ENCODE measurements around the gene PLEKHG1.

PLEKHG1 gene

DNA sequence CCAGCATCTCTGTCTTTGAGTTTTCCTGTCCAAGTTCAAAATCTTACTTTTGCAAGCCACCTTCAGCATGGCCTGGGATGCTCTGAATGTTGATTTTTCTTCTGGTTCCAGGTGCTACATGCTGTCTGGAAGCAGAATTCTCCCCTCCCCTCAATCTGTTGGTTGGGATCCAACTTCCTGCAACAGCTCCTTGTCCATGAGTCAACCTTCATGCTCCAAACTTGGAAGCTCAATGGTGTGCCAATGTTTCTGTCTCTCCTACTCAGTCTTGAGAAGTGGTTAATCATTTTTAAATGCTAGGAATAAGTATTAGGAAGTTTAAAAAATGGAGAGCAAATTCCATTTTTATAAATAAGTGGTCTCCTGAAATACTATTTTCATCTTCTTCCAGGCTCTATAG lies 33.2 kb upstream of the PLEKHG1 start:
- H3K9me3 ChIP-seq (ENCODE audit: low read length), result no peaks in the 10 kb centered on the region
- H3K4me3 ChIP-seq (ENCODE audit: low read depth, low read length, poor library complexity, severe bottlenecking), result no peak overlapping the region
- H3K27ac ChIP-seq (ENCODE audit: low read depth, low read length, poor library complexity, severe bottlenecking), result no peak overlapping the region
- H3K27me3 ChIP-seq (ENCODE audit: insufficient read depth, low read length), result no peaks in the 10 kb centered on the region
- no peak overlapping the region for H3K4me2 ChIP-seq (ENCODE audit: low read length)
- no peaks in the 10 kb centered on the region for H3F3A ChIP-seq (ENCODE audit: insufficient read depth, low read length)
- H3K4me1 ChIP-seq (ENCODE audit: insufficient read depth, low read length, severe bottlenecking), result peaks cover 8% of the 10 kb centered on the region
- H3K36me3 ChIP-seq (ENCODE audit: insufficient read depth, low read length), result no peaks in the 10 kb centered on the region
- H3K9me2 ChIP-seq (ENCODE audit: low read depth, low read length), result no peaks in the 10 kb centered on the region
- H3K79me2 ChIP-seq (ENCODE audit: insufficient read depth, low read length), result no peaks in the 10 kb centered on the region
- no peak for TF ChIP-seq EZH2 (IDR thresholded peaks at IDR 0.05; ENCODE audit: borderline replicate concordance, low read length)
- TF ChIP-seq, protein P1, sequence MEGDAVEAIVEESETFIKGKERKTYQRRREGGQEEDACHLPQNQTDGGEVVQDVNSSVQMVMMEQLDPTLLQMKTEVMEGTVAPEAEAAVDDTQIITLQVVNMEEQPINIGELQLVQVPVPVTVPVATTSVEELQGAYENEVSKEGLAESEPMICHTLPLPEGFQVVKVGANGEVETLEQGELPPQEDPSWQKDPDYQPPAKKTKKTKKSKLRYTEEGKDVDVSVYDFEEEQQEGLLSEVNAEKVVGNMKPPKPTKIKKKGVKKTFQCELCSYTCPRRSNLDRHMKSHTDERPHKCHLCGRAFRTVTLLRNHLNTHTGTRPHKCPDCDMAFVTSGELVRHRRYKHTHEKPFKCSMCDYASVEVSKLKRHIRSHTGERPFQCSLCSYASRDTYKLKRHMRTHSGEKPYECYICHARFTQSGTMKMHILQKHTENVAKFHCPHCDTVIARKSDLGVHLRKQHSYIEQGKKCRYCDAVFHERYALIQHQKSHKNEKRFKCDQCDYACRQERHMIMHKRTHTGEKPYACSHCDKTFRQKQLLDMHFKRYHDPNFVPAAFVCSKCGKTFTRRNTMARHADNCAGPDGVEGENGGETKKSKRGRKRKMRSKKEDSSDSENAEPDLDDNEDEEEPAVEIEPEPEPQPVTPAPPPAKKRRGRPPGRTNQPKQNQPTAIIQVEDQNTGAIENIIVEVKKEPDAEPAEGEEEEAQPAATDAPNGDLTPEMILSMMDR (IDR thresholded peaks at IDR 0.05; ENCODE audit: low read length), result no peak
- H2AFZ ChIP-seq (ENCODE audit: low read length), result no peak overlapping the region
- H3K9ac ChIP-seq (ENCODE audit: low read length), result no peak overlapping the region
- H4K20me1 ChIP-seq (ENCODE audit: insufficient read depth, low read length), result no peaks in the 10 kb centered on the region

DNA sequence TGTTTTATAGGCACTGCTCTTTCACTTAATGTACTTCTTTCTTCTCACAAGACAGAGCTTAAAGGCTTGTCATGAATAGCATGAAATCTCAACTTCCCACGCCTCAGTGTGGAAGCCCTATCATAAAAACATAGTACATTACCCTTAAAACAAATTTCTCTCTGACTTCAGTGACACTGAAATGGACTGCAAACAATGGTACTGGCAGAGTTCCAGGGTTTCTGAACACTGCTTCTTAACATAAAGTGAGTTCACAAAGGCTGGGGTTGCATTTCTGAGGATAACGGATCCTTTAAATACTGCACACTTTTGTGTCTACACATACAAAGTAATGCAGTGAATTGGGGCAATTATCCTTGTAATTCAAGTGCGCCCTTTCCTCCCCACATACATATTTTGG lies 32.3 kb upstream of the PLEKHG1 start:
- Histone ChIP-seq H3K9ac (ENCODE audit: low read length) (no peak overlapping the region), H3K9me3 (ENCODE audit: low read length) (no peaks in the 10 kb centered on the region), H3K4me2 (ENCODE audit: low read length) (no peak overlapping the region), H3K27ac (ENCODE audit: low read depth, low read length, poor library complexity, severe bottlenecking) (no peak overlapping the region), H3K27me3 (ENCODE audit: insufficient read depth, low read length) (no peaks in the 10 kb centered on the region), H3K4me1 (ENCODE audit: insufficient read depth, low read length, severe bottlenecking) (peaks cover 8% of the 10 kb centered on the region), H3K9me2 (ENCODE audit: low read depth, low read length) (no peaks in the 10 kb centered on the region), H3K4me3 (ENCODE audit: low read depth, low read length, poor library complexity, severe bottlenecking) (no peak overlapping the region), H3F3A (ENCODE audit: insufficient read depth, low read length) (no peaks in the 10 kb centered on the region), H3K79me2 (ENCODE audit: insufficient read depth, low read length) (no peaks in the 10 kb centered on the region), H2AFZ (ENCODE audit: low read length) (no peak overlapping the region), H3K36me3 (ENCODE audit: insufficient read depth, low read length) (no peaks in the 10 kb centered on the region), H4K20me1 (ENCODE audit: insufficient read depth, low read length) (no peaks in the 10 kb centered on the region)
- TF ChIP-seq, protein P1 (IDR thresholded peaks at IDR 0.05; ENCODE audit: low read length), result no peak
- no peak for TF ChIP-seq EZH2 (IDR thresholded peaks at IDR 0.05; ENCODE audit: borderline replicate concordance, low read length)

DNA sequence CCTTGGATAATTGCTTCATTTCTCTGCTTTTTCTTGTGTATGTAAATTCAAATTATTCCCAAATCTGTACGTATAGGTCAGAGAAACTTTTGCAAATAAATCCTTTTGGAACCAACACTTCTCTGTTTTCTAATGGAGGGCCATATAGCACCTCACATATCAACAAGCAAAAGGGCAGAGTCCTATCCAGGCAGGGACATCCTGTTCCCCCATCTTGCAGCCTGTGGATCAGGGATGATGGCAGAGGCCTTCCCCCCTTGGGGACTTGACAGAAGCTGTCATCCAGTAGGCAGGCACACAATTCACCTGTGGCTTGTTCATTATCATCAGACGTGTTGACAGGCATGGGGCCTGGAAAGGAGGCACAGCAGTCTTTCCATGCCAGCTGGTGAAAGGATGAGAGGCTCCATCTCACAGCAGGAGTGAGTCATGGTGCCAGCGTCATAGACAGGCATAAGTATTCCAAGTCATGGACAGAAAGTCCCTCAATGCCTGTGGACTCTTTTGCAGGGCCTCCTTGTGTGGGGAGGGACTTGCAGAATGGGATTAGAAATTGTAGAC lies 31.8 kb upstream of the PLEKHG1 start:
- Histone ChIP-seq H3K36me3 (ENCODE audit: insufficient read depth, low read length) (no peaks in the 10 kb centered on the region), H3K27me3 (ENCODE audit: insufficient read depth, low read length) (no peaks in the 10 kb centered on the region), H4K20me1 (ENCODE audit: insufficient read depth, low read length) (no peaks in the 10 kb centered on the region), H3K9ac (ENCODE audit: low read length) (no peak overlapping the region), H3K9me2 (ENCODE audit: low read depth, low read length) (no peaks in the 10 kb centered on the region), H3K4me2 (ENCODE audit: low read length) (no peak overlapping the region), H3K79me2 (ENCODE audit: insufficient read depth, low read length) (no peaks in the 10 kb centered on the region), H3K4me3 (ENCODE audit: low read depth, low read length, poor library complexity, severe bottlenecking) (no peak overlapping the region), H3F3A (ENCODE audit: insufficient read depth, low read length) (no peaks in the 10 kb centered on the region), H3K9me3 (ENCODE audit: low read length) (no peaks in the 10 kb centered on the region), H3K27ac (ENCODE audit: low read depth, low read length, poor library complexity, severe bottlenecking) (no peak overlapping the region), H2AFZ (ENCODE audit: low read length) (no peak overlapping the region), H3K4me1 (ENCODE audit: insufficient read depth, low read length, severe bottlenecking) (peaks cover 8% of the 10 kb centered on the region)
- no peak for TF ChIP-seq EZH2 (IDR thresholded peaks at IDR 0.05; ENCODE audit: borderline replicate concordance, low read length)

DNA sequence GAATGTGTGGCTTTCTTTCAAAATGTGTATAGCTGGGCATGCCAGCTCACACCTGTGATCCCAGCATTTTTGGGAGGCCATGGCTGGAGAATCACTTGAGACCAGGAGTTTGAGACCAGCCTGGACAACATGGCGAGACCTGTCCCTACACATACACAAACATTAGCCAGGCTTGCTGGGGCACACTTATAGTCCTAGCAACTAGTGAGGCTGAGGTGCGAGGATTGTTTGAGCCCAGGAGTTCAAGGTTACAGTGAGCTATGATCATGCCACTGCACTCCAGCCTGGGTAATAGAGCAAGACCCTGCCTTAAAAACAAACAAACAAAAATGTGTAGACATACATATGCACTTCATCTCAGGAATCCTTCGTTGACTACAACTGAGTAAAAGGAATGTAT lies 31.1 kb upstream of the PLEKHG1 start:
- no peaks in the 10 kb centered on the region for H3K79me2 ChIP-seq (ENCODE audit: insufficient read depth, low read length)
- no peaks in the 10 kb centered on the region for H3F3A ChIP-seq (ENCODE audit: insufficient read depth, low read length)
- TF ChIP-seq EZH2 (IDR thresholded peaks at IDR 0.05; ENCODE audit: borderline replicate concordance, low read length), result no peak
- TF ChIP-seq, protein P1 (IDR thresholded peaks at IDR 0.05; ENCODE audit: low read length), result no peak
- peaks cover 14% of the 10 kb centered on the region for H3K4me1 ChIP-seq (ENCODE audit: insufficient read depth, low read length, severe bottlenecking)
- no peaks in the 10 kb centered on the region for H3K9me3 ChIP-seq (ENCODE audit: low read length)
- no peak overlapping the region for H3K9ac ChIP-seq (ENCODE audit: low read length)
- no peaks in the 10 kb centered on the region for H3K9me2 ChIP-seq (ENCODE audit: low read depth, low read length)
- no peaks in the 10 kb centered on the region for H4K20me1 ChIP-seq (ENCODE audit: insufficient read depth, low read length)
- no peak overlapping the region for H3K4me3 ChIP-seq (ENCODE audit: low read depth, low read length, poor library complexity, severe bottlenecking)
- no peak overlapping the region for H3K27ac ChIP-seq (ENCODE audit: low read depth, low read length, poor library complexity, severe bottlenecking)
- H3K27me3 ChIP-seq (ENCODE audit: insufficient read depth, low read length), result no peaks in the 10 kb centered on the region
- H3K4me2 ChIP-seq (ENCODE audit: low read length), result no peak overlapping the region
- no peak overlapping the region for H2AFZ ChIP-seq (ENCODE audit: low read length)
- no peaks in the 10 kb centered on the region for H3K36me3 ChIP-seq (ENCODE audit: insufficient read depth, low read length)
